ENCODE data around the gene IL32.
A peak's percentile ranks its signal among the peaks of the same experiment; 100 is the strongest.

DNA sequence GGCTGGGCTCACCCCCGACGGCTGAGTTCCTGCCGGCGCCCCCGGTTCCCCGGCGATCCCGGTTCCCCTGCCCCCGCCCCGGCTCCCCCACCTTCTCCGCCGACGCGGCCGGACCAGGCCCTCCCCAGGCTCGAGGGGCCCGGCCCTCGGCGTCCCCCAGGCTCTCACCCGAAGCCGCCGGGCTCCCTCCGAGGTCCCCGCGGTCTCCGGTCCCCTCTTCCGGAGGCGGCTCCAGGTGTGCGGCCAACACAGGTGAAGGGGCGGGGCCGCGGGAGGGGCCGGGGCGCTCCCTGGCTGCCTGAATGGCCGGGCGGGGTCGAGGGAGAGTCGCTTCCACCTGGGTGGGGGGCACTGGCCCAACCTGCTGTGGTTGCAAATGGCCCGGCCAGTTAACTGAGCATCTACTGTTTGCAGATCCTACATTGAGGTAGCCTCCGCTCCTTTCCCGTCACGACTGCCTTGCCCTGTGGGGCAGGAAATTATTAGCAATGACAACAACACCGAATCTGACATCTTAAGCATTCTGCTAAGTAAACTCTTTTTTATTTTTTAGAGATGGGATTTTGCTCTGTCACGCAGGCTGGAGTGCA is 28.6 kb upstream of the IL32 start, which contains the start of gene BICDL2:
- TF ChIP-seq, protein P1, sequence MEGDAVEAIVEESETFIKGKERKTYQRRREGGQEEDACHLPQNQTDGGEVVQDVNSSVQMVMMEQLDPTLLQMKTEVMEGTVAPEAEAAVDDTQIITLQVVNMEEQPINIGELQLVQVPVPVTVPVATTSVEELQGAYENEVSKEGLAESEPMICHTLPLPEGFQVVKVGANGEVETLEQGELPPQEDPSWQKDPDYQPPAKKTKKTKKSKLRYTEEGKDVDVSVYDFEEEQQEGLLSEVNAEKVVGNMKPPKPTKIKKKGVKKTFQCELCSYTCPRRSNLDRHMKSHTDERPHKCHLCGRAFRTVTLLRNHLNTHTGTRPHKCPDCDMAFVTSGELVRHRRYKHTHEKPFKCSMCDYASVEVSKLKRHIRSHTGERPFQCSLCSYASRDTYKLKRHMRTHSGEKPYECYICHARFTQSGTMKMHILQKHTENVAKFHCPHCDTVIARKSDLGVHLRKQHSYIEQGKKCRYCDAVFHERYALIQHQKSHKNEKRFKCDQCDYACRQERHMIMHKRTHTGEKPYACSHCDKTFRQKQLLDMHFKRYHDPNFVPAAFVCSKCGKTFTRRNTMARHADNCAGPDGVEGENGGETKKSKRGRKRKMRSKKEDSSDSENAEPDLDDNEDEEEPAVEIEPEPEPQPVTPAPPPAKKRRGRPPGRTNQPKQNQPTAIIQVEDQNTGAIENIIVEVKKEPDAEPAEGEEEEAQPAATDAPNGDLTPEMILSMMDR (IDR thresholded peaks at IDR 0.05; ENCODE audit: poor library complexity), result no peak
- peak; percentile 6 for TF ChIP-seq EZH2phosphoT487 (IDR thresholded peaks at IDR 0.05; ENCODE audit: low read depth, severe bottlenecking, unreplicated experiment)
- TF ChIP-seq EZH2 (IDR thresholded peaks at IDR 0.05; ENCODE audit: borderline replicate concordance), result no peak

All from hepatocyte (in vitro differentiated cells).